Vagina (tissue), 2 donors: ENCODE results near the gene DCDC2B. TPM values are rescaled to one million over a fixed set of nuclear protein-coding genes. Genes with fewer than 3 reads are reported as not detected.

Experiments used
- DNase-seq, 2 donors: peaks; one replicate each; pipeline ENCODE4 v3.0.0-alpha.2; 2017; ENCODE audit errors: extremely low spot score in 2 of 2
- H3K27ac ChIP-seq: fragments of 200-600 bp; sonication (generic); one replicate; pipeline ENCODE4 v1.5.1; 2019
- H3K27me3 ChIP-seq: fragments of 200-600 bp; sonication (generic); one replicate; pipeline ENCODE4 v1.5.1; 2019
- H3K36me3 ChIP-seq, 2 donors: fragments of 200-600 bp; sonication (generic); one replicate each; pipeline ENCODE4 v1.5.1; 2017 to 2019
- H3K4me1 ChIP-seq: fragments of 200-600 bp; sonication (generic); one replicate; pipeline ENCODE4 v1.5.1; 2019
- H3K4me3 ChIP-seq, 2 donors: fragments of 200-600 bp; sonication (generic); 1 replicate in 1 of 2; 2 replicates in 1 of 2; pipeline ENCODE4 v1.5.1; 2016 to 2019
- H3K9me3 ChIP-seq: fragments of 200-600 bp; sonication (generic); one replicate; pipeline ENCODE4 v1.5.1; 2019
- POLR2A ChIP-seq, 2 donors: fragments of 450-650 bp; IDR thresholded peaks; one replicate each; pipeline ENCODE4 v1.6.1; 2017; ENCODE audit warnings: antibody characterized with exemption in 2 of 2, mild to moderate bottlenecking in 2 of 2, moderate library complexity in 2 of 2
- POLR2AphosphoS5 ChIP-seq, 2 donors: sonication (generic); formaldehyde crosslinking; IDR thresholded peaks; one replicate each; pipeline ENCODE4 v1.9.0; 2017; ENCODE audit warnings: antibody characterized with exemption in 2 of 2, mild to moderate bottlenecking in 2 of 2, low read depth in 1 of 2; ENCODE audit not compliant: insufficient read depth in 1 of 2
- intact Hi-C: fragments of 100-400 bp; cut with DNase I; formaldehyde crosslinking; loops from one replicate; pipeline ENCODE4 v1.15.1; 2023
- total RNA-seq: library from RNA; depleted of rRNA; stranded (reverse); fragments of >200 nt; gene quantifications from one replicate; pipeline ENCODE4 v1.2.3, GENCODE V29; 2016
- TF ChIP-seq, protein P1 (sequence below), 3 experiments: fragments of 450-650 bp in 2 of 3; fragments of 200-600 bp in 1 of 3; sonication (generic) in 1 of 3; IDR thresholded peaks; one replicate each; pipeline ENCODE4 v1.5.1; 2017 to 2019; ENCODE audit warnings: antibody characterized with exemption in 3 of 3, mild to moderate bottlenecking in 2 of 3, moderate library complexity in 2 of 3

The DCDC2B gene
- total RNA-seq, 1 donor from 2014 or later, result not detected

DNA sequence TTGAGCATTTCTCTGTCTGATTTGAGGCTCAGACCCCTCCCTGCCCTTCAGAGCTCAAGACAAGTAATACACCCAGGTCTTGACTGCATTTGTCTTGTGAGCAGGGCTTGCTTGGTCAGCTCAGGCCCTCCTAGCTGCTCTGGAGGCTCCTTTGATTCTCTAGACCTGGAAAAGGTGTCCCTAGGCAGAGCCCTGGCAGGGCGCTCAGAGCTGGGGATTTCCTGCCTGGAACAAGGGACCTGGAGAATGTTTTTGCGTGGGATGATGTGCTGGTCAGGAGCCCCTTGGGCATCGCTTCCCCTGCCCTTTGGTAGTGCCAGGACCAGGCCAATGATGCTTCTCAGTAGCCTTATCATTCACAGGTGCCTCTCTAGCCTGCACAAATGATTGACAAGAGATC, 13.4 kb upstream of the DCDC2B start:
- Histone ChIP-seq H3K27me3 (no peaks in the 10 kb centered on the region), H3K9me3 (no peaks in the 10 kb centered on the region), H3K36me3 (peaks cover 0 to 71% of the 10 kb centered on the region in 2 donors), H3K27ac (no peak overlapping the region), H3K4me1 (peaks cover 10% of the 10 kb centered on the region), H3K4me3 (no peak overlapping the region)
- DNase-seq, result no peak
- TF ChIP-seq, protein P1, sequence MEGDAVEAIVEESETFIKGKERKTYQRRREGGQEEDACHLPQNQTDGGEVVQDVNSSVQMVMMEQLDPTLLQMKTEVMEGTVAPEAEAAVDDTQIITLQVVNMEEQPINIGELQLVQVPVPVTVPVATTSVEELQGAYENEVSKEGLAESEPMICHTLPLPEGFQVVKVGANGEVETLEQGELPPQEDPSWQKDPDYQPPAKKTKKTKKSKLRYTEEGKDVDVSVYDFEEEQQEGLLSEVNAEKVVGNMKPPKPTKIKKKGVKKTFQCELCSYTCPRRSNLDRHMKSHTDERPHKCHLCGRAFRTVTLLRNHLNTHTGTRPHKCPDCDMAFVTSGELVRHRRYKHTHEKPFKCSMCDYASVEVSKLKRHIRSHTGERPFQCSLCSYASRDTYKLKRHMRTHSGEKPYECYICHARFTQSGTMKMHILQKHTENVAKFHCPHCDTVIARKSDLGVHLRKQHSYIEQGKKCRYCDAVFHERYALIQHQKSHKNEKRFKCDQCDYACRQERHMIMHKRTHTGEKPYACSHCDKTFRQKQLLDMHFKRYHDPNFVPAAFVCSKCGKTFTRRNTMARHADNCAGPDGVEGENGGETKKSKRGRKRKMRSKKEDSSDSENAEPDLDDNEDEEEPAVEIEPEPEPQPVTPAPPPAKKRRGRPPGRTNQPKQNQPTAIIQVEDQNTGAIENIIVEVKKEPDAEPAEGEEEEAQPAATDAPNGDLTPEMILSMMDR (IDR thresholded peaks at IDR 0.05), result no peak
- TF ChIP-seq POLR2AphosphoS5 (IDR thresholded peaks at IDR 0.05; ENCODE audit: insufficient read depth in 1 of 2, low read depth in 1 of 2) (no peak), POLR2A (IDR thresholded peaks at IDR 0.05) (no peak)
- intact Hi-C loops, result no loop called here

DNA sequence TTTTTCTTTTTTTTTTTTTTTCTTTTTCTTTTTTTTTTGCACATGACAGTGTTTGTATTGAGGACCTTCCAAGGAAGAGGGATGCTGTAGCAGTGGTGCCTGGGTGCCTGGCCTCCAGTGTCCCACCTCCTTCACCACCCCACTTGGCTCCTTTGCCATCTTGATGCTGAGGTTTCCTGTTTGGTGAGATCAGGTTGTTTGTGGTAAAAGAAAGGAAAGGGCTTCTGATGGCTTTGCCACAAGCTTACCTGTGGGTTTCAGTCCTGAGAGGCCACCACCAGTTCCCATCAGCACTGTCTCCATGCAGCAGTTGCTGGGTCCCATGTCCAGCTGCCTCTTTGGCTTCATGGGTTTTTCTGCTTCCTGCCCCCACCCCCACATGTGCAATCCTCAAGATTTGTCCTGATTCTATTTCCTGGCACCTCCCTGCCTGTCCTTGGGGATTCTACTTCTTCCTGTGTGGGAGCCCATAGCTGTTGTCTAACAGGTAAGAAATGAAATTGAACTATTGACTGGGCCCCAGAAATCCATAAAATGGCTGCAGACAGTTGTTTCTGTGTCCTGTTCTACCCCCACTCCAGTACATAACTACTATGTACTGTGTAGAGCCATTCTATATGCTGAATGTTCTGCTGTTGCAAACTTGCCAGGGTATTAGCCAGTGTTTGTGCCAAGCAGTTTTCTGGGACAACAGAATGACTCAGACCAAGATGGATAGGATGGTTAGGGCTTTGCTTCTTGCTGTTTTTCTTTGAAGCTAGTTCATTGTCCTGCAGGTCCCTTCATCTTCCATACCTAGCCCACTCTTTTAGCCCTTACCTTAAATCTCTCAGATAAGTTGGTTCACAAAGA, 12.7 kb upstream of the DCDC2B start:
- TF ChIP-seq, protein P1 (IDR thresholded peaks at IDR 0.05), result no peak
- no peak for TF ChIP-seq POLR2AphosphoS5 (IDR thresholded peaks at IDR 0.05; ENCODE audit: insufficient read depth in 1 of 2, low read depth in 1 of 2)
- no peak for TF ChIP-seq POLR2A (IDR thresholded peaks at IDR 0.05)
- Histone ChIP-seq H3K4me1 (peaks cover 12% of the 10 kb centered on the region), H3K4me3 (no peak overlapping the region), H3K36me3 (peaks cover 0 to 64% of the 10 kb centered on the region in 2 donors), H3K27ac (no peak overlapping the region), H3K27me3 (no peaks in the 10 kb centered on the region), H3K9me3 (no peaks in the 10 kb centered on the region)
- DNase-seq, result no peak
- intact Hi-C loops, result no loop called here

DNA sequence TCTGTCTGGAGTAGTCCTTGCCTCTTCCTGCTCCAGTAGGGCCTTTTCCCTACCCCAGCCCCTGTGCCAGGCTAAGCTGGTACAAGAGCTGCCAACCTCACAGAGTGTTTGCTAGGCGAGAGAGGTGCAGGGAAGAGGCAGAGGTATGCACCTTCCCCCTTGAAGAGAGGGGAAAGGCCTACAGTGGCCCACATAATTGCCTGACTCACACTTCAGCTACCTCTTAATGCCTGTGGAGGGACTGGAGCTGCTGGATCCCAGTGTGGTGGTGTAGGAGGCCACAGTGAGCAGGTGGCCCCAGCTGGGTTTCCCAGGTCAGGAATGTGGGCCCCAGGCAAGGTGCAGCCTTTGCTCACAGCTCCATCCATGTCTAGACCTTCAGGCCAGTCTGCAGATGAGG, 11.8 kb upstream of the DCDC2B start:
- Histone ChIP-seq H3K27ac (no peak overlapping the region), H3K4me1 (peaks cover 21% of the 10 kb centered on the region), H3K4me3 (no peak overlapping the region), H3K27me3 (no peaks in the 10 kb centered on the region), H3K36me3 (peaks cover 0 to 55% of the 10 kb centered on the region in 2 donors), H3K9me3 (no peaks in the 10 kb centered on the region)
- no peak for DNase-seq
- intact Hi-C loops, result no loop called here
- TF ChIP-seq POLR2AphosphoS5 (IDR thresholded peaks at IDR 0.05; ENCODE audit: insufficient read depth in 1 of 2, low read depth in 1 of 2), result no peak
- TF ChIP-seq POLR2A (IDR thresholded peaks at IDR 0.05), result no peak
- TF ChIP-seq, protein P1 (IDR thresholded peaks at IDR 0.05), result no peak

DNA sequence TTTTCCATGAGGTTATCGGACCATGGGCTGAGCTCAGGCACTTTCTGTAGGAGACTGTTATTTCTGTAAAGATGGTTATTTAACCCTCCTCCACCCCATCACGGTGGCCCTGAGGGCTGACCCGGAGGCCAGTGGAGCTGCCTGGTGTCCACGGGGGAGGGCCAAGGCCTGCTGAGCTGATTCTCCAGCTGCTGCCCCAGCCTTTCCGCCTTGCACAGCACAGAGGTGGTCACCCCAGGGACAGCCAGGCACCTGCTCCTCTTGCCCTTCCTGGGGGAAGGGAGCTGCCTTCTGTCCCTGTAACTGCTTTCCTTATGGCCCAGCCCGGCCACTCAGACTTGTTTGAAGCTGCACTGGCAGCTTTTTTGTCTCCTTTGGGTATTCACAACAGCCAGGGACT, 11.1 kb upstream of the DCDC2B start:
- no peaks in the 10 kb centered on the region for H3K27me3 ChIP-seq
- no peaks in the 10 kb centered on the region for H3K9me3 ChIP-seq
- peaks cover 0 to 48% of the 10 kb centered on the region in 2 donors for H3K36me3 ChIP-seq
- H3K4me3 ChIP-seq, result no peak overlapping the region
- intact Hi-C loops, result no loop called here
- peaks cover 23% of the 10 kb centered on the region for H3K4me1 ChIP-seq
- no peak for TF ChIP-seq POLR2AphosphoS5 (IDR thresholded peaks at IDR 0.05; ENCODE audit: insufficient read depth in 1 of 2, low read depth in 1 of 2)
- TF ChIP-seq POLR2A (IDR thresholded peaks at IDR 0.05), result no peak
- TF ChIP-seq, protein P1 (IDR thresholded peaks at IDR 0.05), result no peak
- no peak for DNase-seq
- H3K27ac ChIP-seq, result no peak overlapping the region
